ENCODE data around the gene DNAH1.

DNAH1 gene

GRCh38 chr3:52399131-52399530 lies 83.0 kb downstream of the DNAH1 start:
- no peak overlapping the region for H3K9ac ChIP-seq (ENCODE audit: low read length)
- WGBS (ENCODE audit: extremely low coverage, insufficient coverage, low lambda C conversion rate): no CpG with 5 or more reads among the region's 4 CpGs
- H2BK120ac ChIP-seq (ENCODE audit: low read depth, low read length): no peak overlapping the region
- H3K79me2 ChIP-seq (ENCODE audit: control insufficient read depth, insufficient read depth, low read length): no peaks in the 10 kb centered on the region
- no peak overlapping the region for H2BK15ac ChIP-seq (replicated peaks; ENCODE audit: low read depth)
- H4K5ac ChIP-seq (ENCODE audit: low read length): no peak overlapping the region
- H3K27me3 ChIP-seq (ENCODE audit: insufficient read depth, low read length, poor library complexity): no peaks in the 10 kb centered on the region
- H3K4me3 ChIP-seq (ENCODE audit: low read length): no peak overlapping the region
- H3K27ac ChIP-seq (ENCODE audit: low read depth, low read length): no peak overlapping the region
- H3K79me1 ChIP-seq (ENCODE audit: low read length): no peaks in the 10 kb centered on the region
- H4K8ac ChIP-seq (ENCODE audit: low read depth, low read length): no peak overlapping the region
- H2BK5ac ChIP-seq (ENCODE audit: low read length): no peak overlapping the region
- no peak overlapping the region for H3K18ac ChIP-seq (ENCODE audit: low read length)
- peaks cover 8% of the 10 kb centered on the region for H3K36me3 ChIP-seq (ENCODE audit: control insufficient read depth, insufficient read depth, low read length)
- H2AK5ac ChIP-seq (ENCODE audit: low read length): no peak overlapping the region
- no peak overlapping the region for H3K56ac ChIP-seq (ENCODE audit: low read length)
- no peak overlapping the region for H3K4ac ChIP-seq (ENCODE audit: low read depth, low read length)
- H3K4me2 ChIP-seq (ENCODE audit: low read length): no peak overlapping the region
- no peak for DNase-seq
- H3K23ac ChIP-seq (ENCODE audit: low read length): no peak overlapping the region
- H3K4me1 ChIP-seq (ENCODE audit: control insufficient read depth, low read depth, low read length): no peaks in the 10 kb centered on the region

GRCh38 chr3:52399593-52399992 lies 83.5 kb downstream of the DNAH1 start:
- Histone ChIP-seq H4K8ac (ENCODE audit: low read depth, low read length) (no peak overlapping the region), H2BK120ac (ENCODE audit: low read depth, low read length) (no peak overlapping the region), H3K4ac (ENCODE audit: low read depth, low read length) (no peak overlapping the region), H3K36me3 (ENCODE audit: control insufficient read depth, insufficient read depth, low read length) (peaks cover 8% of the 10 kb centered on the region), H3K4me1 (ENCODE audit: control insufficient read depth, low read depth, low read length) (no peaks in the 10 kb centered on the region), H3K18ac (ENCODE audit: low read length) (no peak overlapping the region), H4K5ac (ENCODE audit: low read length) (no peak overlapping the region), H3K56ac (ENCODE audit: low read length) (no peak overlapping the region), H3K23ac (ENCODE audit: low read length) (no peak overlapping the region), H3K27me3 (ENCODE audit: insufficient read depth, low read length, poor library complexity) (no peaks in the 10 kb centered on the region), H3K4me3 (ENCODE audit: low read length) (no peak overlapping the region), H3K9ac (ENCODE audit: low read length) (no peak overlapping the region), H3K27ac (ENCODE audit: low read depth, low read length) (no peak overlapping the region), H3K79me2 (ENCODE audit: control insufficient read depth, insufficient read depth, low read length) (no peaks in the 10 kb centered on the region), H2BK15ac (replicated peaks; ENCODE audit: low read depth) (no peak overlapping the region), H2BK5ac (ENCODE audit: low read length) (no peak overlapping the region), H2AK5ac (ENCODE audit: low read length) (no peak overlapping the region), H3K79me1 (ENCODE audit: low read length) (no peaks in the 10 kb centered on the region), H3K4me2 (ENCODE audit: low read length) (no peak overlapping the region)
- DNase-seq: no peak
- no CpG with 5 or more reads among the region's 6 CpGs for WGBS (ENCODE audit: extremely low coverage, insufficient coverage, low lambda C conversion rate)

GRCh38 chr3:52400275-52400793 lies 84.2 kb downstream of the DNAH1 start:
- Histone ChIP-seq H3K27me3 (ENCODE audit: insufficient read depth, low read length, poor library complexity) (no peaks in the 10 kb centered on the region), H3K4me1 (ENCODE audit: control insufficient read depth, low read depth, low read length) (no peaks in the 10 kb centered on the region), H3K18ac (ENCODE audit: low read length) (no peak overlapping the region), H2BK15ac (replicated peaks; ENCODE audit: low read depth) (no peak overlapping the region), H3K36me3 (ENCODE audit: control insufficient read depth, insufficient read depth, low read length) (peaks cover 8% of the 10 kb centered on the region), H3K56ac (ENCODE audit: low read length) (no peak overlapping the region), H3K23ac (ENCODE audit: low read length) (no peak overlapping the region), H2AK5ac (ENCODE audit: low read length) (no peak overlapping the region), H2BK5ac (ENCODE audit: low read length) (no peak overlapping the region), H4K5ac (ENCODE audit: low read length) (no peak overlapping the region), H3K4me2 (ENCODE audit: low read length) (no peak overlapping the region), H3K79me1 (ENCODE audit: low read length) (no peaks in the 10 kb centered on the region), H3K4ac (ENCODE audit: low read depth, low read length) (no peak overlapping the region), H3K9ac (ENCODE audit: low read length) (no peak overlapping the region), H2BK120ac (ENCODE audit: low read depth, low read length) (no peak overlapping the region), H3K27ac (ENCODE audit: low read depth, low read length) (no peak overlapping the region), H3K4me3 (ENCODE audit: low read length) (no peak overlapping the region), H4K8ac (ENCODE audit: low read depth, low read length) (no peak overlapping the region), H3K79me2 (ENCODE audit: control insufficient read depth, insufficient read depth, low read length) (no peaks in the 10 kb centered on the region)
- no peak for DNase-seq
- no CpG with 5 or more reads among the region's 10 CpGs for WGBS (ENCODE audit: extremely low coverage, insufficient coverage, low lambda C conversion rate)

GRCh38 chr3:52401021-52401420 lies 84.9 kb downstream of the DNAH1 start:
- Histone ChIP-seq H3K36me3 (ENCODE audit: control insufficient read depth, insufficient read depth, low read length) (peaks cover 12% of the 10 kb centered on the region), H3K56ac (ENCODE audit: low read length) (no peak overlapping the region)

GRCh38 chr3:52401551-52401950 lies 85.4 kb downstream of the DNAH1 start:
- H3K23ac ChIP-seq (ENCODE audit: low read length): no peak overlapping the region
- H2BK5ac ChIP-seq (ENCODE audit: low read length): no peak overlapping the region
- H3K79me1 ChIP-seq (ENCODE audit: low read length): no peaks in the 10 kb centered on the region
- DNase-seq: no peak
- no peak overlapping the region for H3K4ac ChIP-seq (ENCODE audit: low read depth, low read length)
- H3K27me3 ChIP-seq (ENCODE audit: insufficient read depth, low read length, poor library complexity): no peaks in the 10 kb centered on the region
- H3K4me1 ChIP-seq (ENCODE audit: control insufficient read depth, low read depth, low read length): no peaks in the 10 kb centered on the region
- H3K18ac ChIP-seq (ENCODE audit: low read length): no peak overlapping the region
- H2BK15ac ChIP-seq (replicated peaks; ENCODE audit: low read depth): no peak overlapping the region
- H3K36me3 ChIP-seq (ENCODE audit: control insufficient read depth, insufficient read depth, low read length): peaks cover 14% of the 10 kb centered on the region
- no peaks in the 10 kb centered on the region for H3K79me2 ChIP-seq (ENCODE audit: control insufficient read depth, insufficient read depth, low read length)
- H3K56ac ChIP-seq (ENCODE audit: low read length): no peak overlapping the region
- no peak overlapping the region for H3K4me2 ChIP-seq (ENCODE audit: low read length)
- no CpG with 5 or more reads among the region's 1 CpG for WGBS (ENCODE audit: extremely low coverage, insufficient coverage, low lambda C conversion rate)
- no peak overlapping the region for H3K4me3 ChIP-seq (ENCODE audit: low read length)
- no peak overlapping the region for H3K9ac ChIP-seq (ENCODE audit: low read length)
- H3K27ac ChIP-seq (ENCODE audit: low read depth, low read length): no peak overlapping the region
- H2BK120ac ChIP-seq (ENCODE audit: low read depth, low read length): no peak overlapping the region
- no peak overlapping the region for H4K5ac ChIP-seq (ENCODE audit: low read length)
- H2AK5ac ChIP-seq (ENCODE audit: low read length): no peak overlapping the region
- H4K8ac ChIP-seq (ENCODE audit: low read depth, low read length): no peak overlapping the region

More at GRCh38 chr3:52401021-52401420, 84.9 kb downstream of the DNAH1 start:
- Histone ChIP-seq H3K4me1 (ENCODE audit: control insufficient read depth, low read depth, low read length) (no peaks in the 10 kb centered on the region), H3K79me1 (ENCODE audit: low read length) (no peaks in the 10 kb centered on the region), H3K23ac (ENCODE audit: low read length) (no peak overlapping the region), H3K4me3 (ENCODE audit: low read length) (no peak overlapping the region), H3K27ac (ENCODE audit: low read depth, low read length) (no peak overlapping the region), H4K8ac (ENCODE audit: low read depth, low read length) (no peak overlapping the region), H3K4ac (ENCODE audit: low read depth, low read length) (no peak overlapping the region), H3K18ac (ENCODE audit: low read length) (no peak overlapping the region), H2AK5ac (ENCODE audit: low read length) (no peak overlapping the region), H3K9ac (ENCODE audit: low read length) (no peak overlapping the region), H2BK15ac (replicated peaks; ENCODE audit: low read depth) (no peak overlapping the region), H3K4me2 (ENCODE audit: low read length) (no peak overlapping the region), H2BK5ac (ENCODE audit: low read length) (no peak overlapping the region), H4K5ac (ENCODE audit: low read length) (no peak overlapping the region), H2BK120ac (ENCODE audit: low read depth, low read length) (no peak overlapping the region), H3K79me2 (ENCODE audit: control insufficient read depth, insufficient read depth, low read length) (no peaks in the 10 kb centered on the region), H3K27me3 (ENCODE audit: insufficient read depth, low read length, poor library complexity) (no peaks in the 10 kb centered on the region)
- WGBS (ENCODE audit: extremely low coverage, insufficient coverage, low lambda C conversion rate): no CpG with 5 or more reads among the region's 1 CpG
- DNase-seq: no peak

GRCh38 chr3:52402101-52402521 lies 86.0 kb downstream of the DNAH1 start:
- Histone ChIP-seq H4K5ac (ENCODE audit: low read length) (no peak overlapping the region), H3K79me1 (ENCODE audit: low read length) (no peaks in the 10 kb centered on the region), H3K27ac (ENCODE audit: low read depth, low read length) (no peak overlapping the region), H4K8ac (ENCODE audit: low read depth, low read length) (no peak overlapping the region), H2BK15ac (replicated peaks; ENCODE audit: low read depth) (no peak overlapping the region), H3K36me3 (ENCODE audit: control insufficient read depth, insufficient read depth, low read length) (peaks cover 17% of the 10 kb centered on the region), H3K4me3 (ENCODE audit: low read length) (no peak overlapping the region), H3K18ac (ENCODE audit: low read length) (no peak overlapping the region), H3K4me2 (ENCODE audit: low read length) (no peak overlapping the region), H3K56ac (ENCODE audit: low read length) (no peak overlapping the region), H2AK5ac (ENCODE audit: low read length) (no peak overlapping the region), H2BK5ac (ENCODE audit: low read length) (no peak overlapping the region), H3K23ac (ENCODE audit: low read length) (no peak overlapping the region), H3K9ac (ENCODE audit: low read length) (no peak overlapping the region), H2BK120ac (ENCODE audit: low read depth, low read length) (no peak overlapping the region), H3K4me1 (ENCODE audit: control insufficient read depth, low read depth, low read length) (no peaks in the 10 kb centered on the region), H3K79me2 (ENCODE audit: control insufficient read depth, insufficient read depth, low read length) (no peaks in the 10 kb centered on the region), H3K4ac (ENCODE audit: low read depth, low read length) (no peak overlapping the region), H3K27me3 (ENCODE audit: insufficient read depth, low read length, poor library complexity) (no peaks in the 10 kb centered on the region)
- DNase-seq: no peak
- no CpG with 5 or more reads among the region's 16 CpGs for WGBS (ENCODE audit: extremely low coverage, insufficient coverage, low lambda C conversion rate)
